ENCODE data around the gene MACROD2.

The MACROD2 gene

DNA sequence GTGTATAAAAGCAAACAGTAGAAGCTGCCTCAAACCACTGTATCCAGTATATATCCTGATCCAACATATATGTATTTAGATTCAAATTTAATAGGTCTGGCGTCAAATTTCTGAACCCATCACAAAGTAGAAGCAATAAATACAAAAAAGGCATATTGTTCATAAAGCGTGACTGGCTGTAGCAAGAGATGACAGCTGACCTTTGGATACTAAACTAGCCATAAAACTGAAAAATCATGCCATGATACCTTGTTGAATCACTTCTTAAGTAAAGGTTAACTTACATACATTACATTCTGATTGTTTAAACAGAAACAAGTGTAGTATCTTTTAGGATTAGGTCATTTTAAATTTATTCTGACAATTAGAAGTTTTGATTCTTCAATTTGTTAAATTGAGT lies 714.1 kb downstream of the MACROD2 start:
- no peak for DNase-seq (ENCODE audit: low read depth in 2 of 2)

DNA sequence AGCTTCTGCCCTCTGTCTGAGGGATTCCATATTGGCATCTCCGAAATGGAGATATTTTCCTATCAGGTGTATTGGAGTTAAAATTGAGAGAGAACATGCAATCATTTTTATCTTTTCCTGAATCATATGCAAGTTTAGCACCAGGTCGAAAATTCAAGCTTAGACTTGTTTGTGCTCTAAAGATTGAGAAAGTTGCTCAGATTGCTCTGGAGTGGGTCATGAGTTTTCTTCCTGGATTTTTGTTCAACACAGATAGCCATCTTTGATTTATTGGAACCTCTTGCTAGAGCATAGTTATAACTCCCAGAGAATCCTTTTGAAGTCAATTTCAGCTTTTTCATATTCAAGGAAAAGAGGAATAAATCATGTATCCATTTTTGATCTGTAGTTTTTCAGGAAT lies 715.6 kb downstream of the MACROD2 start:
- DNase-seq (ENCODE audit: low read depth in 2 of 2), result no peak

DNA sequence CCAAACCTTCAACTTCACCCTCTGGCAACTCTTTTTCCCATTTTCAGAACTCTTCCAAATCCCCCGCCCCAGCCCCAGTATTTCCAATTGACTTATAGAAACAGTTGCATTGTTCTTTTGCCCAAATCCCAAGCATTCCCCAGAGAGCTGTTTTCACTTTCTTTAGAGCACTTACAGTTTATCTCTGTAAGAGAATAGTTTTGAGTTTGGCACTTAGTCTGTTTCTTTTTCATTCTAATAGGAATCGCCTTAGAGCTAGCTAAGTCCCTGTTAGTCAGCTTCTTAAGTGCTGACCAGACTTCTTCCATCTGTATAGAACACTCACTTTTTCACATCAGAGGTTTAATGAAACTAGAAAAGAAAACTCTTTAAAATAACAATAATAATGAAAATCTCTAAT lies 716.3 kb downstream of the MACROD2 start:
- DNase-seq (ENCODE audit: low read depth in 2 of 2), result no peak

DNA sequence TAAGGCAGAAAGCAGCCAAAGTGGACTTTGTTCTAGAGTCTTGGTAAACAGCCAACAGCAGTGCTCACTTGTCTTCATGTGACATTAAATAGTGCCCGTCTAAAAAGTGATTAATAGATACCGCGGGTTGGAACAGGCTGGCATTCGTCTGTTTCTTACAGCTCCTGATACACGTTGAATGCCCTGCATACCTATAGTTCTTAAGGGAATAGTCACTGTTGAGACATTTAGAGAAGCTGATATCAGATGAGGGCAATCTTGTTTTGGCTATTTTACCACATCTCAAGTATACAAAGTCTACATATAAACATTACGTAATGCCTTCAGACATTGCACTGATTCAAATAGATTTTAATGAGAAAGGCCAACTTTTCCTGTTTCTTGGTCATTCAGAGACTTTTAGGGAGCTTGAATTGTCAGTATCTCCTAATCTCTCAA lies 717.0 kb downstream of the MACROD2 start:
- DNase-seq (ENCODE audit: low read depth in 2 of 2), result no peak

DNA sequence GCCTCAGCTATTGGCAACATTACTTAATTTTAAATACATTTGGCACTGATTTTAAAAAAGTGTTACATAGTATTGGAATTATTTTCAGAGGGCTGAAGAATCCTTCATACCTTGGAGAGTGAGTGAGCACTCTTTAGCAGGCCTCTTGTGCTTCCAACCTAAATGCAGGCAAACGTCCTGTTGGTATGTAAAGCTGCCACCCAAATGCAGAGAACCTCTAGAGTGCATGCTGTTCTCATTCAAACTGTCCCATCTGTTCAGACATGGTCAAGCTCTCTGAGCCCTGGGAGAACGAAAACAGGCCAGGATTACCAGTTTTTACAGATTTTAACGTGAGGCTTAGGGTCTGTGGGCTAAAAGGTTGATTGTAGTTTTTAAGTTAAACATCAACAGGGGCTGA lies 720.1 kb downstream of the MACROD2 start:
- no peak for DNase-seq (ENCODE audit: low read depth in 2 of 2)

DNA sequence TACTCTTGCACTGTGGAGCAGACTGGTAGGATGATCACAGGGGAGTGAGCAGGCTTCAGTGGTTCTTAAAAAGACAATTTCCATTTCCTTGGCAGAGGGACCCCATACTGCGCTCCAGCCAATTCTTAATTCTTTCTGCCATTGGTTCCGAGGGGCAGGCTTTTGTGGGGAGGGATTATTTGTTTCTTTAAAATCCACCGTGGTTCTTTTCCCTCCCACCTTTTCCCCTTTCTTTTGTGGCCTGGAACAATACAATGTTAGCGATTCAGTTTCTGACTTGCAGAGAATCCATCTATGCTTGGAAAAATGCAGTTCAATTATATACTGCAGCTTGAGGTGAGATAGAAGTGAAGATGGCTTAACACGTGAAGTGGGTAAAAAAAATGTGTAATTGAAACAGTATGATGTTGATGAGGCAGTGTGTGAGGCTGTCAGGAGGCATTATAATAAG lies 721.1 kb downstream of the MACROD2 start:
- DNase-seq (ENCODE audit: low read depth in 2 of 2), result no peak

DNA sequence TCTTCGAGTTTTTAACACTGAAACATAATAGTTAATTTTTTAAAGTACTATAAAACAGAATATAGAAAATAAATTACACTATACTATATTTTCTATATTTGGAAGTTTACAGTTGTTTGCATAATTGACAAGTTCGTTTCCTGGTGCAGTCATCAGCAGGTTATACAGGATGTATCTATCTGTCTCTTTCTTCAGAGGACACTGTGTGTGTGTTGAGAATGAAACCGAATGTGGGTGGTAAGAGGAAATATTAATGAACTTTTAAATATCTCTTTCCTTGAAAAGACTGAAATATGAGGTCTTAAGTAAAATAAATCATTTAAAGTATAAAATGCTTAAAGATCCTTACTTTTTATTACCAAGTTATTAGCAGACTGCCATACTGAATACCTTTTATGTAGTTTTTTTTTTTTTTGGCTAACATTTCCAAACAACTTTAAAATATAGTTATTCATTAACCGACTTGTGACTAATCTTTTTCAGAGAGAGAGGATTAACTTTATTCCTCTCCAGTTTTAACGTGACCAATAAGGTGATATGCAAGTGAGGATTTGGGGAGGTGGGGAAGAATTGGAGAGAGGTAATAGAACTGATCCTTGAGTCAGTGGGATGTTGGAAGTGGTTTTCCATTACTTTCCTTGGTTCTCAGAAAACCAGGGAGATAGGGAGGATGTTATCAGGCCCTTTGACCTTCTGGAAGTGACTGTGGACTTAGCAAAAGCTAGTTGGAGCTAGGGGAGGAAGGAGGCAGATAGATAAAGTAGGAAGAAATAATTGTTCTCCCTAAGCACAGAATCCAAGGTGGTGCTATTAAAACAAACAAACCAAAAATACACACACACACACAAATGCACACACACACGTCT lies 722.1 kb downstream of the MACROD2 start:
- DNase-seq (ENCODE audit: low read depth in 2 of 2), result no peak

DNA sequence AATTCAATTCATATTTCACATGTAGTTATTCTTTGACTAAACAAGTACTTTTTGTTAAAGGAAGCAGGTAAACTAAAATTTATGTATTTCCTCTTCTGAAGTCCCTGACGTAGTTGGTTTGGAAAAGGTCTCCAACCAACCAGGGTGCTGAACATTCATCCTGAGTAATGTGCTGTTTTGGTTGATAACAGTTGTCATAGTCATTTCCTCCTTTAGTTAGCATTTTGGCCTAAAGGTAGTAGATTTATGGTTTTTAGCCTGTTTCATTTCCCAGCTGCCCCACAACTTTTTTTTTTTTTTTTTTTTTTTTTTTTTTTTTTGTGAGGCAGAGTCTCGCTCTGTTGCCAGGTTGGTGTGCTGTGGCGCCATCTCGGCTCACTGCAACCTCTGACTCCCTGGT lies 724.9 kb downstream of the MACROD2 start:
- no peak for DNase-seq (ENCODE audit: low read depth in 2 of 2)

DNA sequence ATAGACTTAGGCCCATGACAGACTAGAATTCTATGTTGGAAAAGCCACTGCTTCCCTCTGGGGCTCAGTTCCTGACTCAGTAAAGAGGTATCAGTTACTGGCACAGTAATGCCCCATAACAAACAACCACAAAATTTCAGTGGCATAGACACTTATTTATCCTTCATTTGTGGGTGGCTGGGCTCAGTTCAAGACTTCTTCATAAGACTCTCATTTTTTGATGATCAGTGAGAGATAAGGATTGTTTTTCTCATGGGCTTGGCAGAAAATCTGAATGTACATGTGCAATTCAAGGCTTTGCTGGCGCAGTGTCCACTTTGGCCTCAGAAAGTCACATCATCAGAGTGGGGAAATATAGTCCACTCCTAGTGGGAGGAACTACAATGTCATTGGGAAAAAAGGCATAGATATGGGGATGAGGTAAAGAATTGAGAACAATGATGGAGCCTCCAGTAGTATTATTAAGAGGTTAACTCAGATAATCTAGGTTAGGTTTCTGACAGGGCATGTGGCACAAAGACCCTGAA lies 726.7 kb downstream of the MACROD2 start:
- no peak for DNase-seq (ENCODE audit: low read depth in 2 of 2)

DNA sequence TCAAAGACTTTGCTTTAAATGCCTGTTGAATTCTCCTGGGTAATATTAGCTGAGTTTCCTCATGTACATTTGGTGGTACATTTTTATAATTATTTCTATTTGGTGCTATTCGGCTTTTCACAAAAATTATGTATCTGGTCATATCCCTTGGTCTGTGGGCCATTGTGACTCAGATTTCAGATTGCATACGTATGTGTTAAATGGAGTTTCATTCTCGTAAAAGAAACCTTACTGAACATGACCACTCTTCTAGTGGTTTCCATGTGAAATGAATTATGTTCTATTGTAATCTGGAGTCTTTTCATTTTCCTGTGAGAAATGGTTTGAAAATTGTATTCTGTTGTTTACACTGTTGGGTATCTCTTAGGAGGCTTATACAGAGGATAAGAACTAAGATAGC lies 728.3 kb downstream of the MACROD2 start:
- no peak for DNase-seq (ENCODE audit: low read depth in 2 of 2)

DNA sequence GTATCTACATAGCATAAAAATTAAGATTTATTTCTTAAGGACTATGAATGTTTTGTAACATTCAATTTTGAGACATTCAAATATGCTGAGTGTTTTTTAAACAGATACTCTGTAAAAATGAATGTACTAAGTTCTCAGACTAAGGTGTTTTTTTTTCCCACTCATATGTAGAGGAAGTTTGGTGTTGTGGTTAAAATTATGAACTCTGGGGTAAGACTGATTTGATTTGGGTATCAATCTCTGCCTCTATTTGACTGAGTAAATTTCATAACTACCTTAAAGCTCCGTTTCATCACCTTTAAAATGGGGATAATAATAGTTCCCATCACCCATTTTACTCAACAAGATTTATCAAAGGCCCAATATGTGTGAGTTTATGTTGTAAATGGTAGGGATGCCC lies 728.7 kb downstream of the MACROD2 start:
- DNase-seq (ENCODE audit: low read depth in 2 of 2), result no peak

DNA sequence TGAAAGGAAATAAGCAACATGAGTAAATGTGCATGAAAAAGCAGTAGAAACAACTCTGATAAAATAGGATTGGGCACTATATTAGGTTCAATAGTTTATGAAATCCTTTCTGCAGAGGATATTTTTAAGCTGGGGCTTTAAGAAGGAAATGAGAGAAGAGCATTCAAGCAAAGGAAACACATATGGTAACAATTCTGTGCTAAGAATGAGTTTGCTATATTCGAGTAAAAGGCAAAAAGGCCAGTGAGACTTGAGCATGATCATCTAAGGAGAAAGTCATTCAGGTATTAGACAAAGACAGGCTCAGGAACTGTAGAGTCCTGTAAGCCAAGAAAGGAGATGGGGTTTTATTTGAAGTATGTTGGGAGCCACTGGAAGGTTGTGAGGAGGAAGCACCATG lies 729.2 kb downstream of the MACROD2 start:
- DNase-seq (ENCODE audit: low read depth in 2 of 2), result no peak

DNA sequence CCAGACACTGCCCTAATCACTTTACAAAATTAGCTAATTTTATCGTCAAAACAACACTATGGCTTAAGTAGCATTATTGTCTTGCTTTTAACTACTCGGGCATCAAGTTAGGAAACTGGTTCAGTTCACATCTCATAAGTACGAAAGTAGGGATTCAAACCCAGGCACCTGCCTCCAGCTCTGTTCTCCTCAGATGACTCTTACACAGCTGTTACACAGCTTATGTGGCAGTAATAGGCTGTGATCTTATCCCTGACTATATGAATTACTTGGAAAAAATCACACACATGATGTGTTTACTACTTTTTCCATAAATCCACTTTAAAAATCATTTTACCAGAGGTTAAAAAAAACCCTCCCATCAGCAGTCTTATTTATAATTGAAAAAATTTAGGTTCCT lies 731.3 kb downstream of the MACROD2 start:
- no peak for DNase-seq (ENCODE audit: low read depth in 2 of 2)

DNA sequence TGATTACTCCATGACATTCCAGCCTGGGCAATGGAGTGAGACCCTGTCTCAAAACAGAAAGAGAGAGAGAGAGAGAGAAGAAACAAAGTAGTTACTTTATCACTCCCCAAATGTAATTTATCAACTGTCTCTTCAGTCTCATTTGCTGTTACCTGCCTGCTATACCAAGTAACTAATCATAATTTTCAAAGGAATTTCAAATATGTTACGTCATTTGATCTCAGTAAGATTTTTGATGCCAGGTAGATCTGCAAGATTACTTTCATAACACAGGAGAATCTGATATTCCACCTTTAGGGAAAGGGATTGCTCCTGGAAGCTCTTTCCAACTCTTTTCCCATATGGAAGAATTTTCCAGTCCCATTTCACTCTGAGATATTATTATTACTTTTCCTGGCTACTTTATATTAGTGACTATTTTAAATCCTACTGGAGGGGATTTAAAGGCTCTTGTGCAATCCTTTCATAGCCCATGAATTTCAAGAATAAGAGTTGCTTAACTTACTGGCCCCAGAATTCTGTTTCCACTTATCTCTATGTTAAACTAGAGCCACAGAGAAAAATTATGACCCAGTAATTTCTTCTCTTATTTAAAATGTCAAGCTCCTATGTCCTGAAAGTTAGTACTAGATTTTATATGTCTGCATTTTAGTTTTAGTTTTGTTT lies 732.3 kb downstream of the MACROD2 start:
- no peak for DNase-seq (ENCODE audit: low read depth in 2 of 2)

DNA sequence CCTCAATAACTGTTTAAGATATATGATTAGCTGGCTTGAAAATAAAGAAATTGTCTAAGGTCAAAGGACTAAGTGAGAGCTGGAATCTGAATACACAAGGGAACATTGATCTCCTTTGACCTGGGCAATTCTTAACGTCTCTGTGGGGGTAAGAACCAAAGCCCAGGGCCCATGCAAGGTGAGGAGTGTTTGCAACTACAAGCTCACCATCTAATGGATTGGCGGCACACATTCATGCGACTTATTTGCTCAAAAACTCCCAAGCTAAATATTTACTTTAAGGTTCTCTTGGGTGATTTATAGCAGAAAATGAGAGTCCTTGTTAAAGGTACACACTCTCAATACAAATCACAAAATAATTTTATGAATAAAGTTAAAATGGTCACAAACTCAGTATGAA lies 734.1 kb downstream of the MACROD2 start:
- no peak for DNase-seq (ENCODE audit: low read depth in 2 of 2)

DNA sequence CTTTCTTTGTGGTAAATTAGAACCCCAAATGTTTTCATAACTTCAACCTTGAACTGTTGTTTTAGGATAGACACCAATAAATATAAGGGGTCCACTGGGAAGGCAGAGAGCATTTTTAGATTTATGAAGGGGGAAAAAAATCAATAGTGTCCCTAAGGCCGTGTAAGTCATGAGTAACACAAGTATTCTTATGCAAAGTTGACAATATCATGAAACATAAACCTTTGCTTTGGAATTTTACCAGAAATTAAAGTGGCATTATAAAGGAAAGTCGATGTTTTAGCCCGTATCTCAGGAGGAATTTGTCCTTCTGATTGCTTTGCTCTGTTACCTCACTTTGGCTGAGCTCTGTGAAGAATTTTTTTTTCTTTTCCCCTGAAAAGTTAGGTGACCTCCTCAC lies 737.0 kb downstream of the MACROD2 start:
- DNase-seq (ENCODE audit: low read depth in 2 of 2), result no peak

DNA sequence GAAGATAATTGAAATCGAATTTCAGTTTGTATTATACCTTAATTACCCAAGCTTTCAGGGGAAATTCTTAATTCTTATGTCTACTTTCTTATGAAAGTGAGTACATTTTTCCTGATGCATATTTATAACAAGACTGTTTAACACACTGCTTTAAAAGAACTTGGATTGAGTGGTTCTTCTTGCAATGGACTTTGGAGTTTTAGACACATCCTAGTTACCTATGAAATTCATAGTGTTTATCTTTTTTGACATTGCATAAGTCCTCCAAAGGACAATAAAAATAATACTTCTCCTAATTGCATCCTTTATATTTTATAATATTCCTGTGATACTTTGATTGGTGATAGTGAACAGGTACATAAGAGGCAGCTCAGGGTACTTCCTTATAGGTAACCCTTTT lies 737.7 kb downstream of the MACROD2 start:
- DNase-seq (ENCODE audit: low read depth in 2 of 2), result no peak

DNA sequence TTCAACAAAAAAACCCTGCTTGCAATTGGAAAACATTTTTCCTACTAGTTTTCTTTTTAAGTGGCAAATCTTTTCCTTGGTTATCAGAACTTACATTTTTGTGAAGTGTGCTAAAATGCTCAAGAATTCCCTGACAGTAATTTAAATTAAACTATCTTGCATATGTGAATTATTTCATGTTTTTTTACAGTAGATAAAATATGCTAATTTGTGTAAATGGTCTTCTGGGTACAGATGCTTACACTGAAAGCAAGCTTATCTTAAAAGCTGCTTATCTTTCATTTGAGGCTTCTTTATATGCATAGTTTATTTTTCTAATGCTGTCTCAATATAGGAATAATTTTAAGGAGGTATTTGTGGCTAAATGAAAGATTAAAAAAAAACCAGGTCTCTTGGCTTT lies 745.1 kb downstream of the MACROD2 start:
- DNase-seq (ENCODE audit: low read depth in 2 of 2), result no peak

DNA sequence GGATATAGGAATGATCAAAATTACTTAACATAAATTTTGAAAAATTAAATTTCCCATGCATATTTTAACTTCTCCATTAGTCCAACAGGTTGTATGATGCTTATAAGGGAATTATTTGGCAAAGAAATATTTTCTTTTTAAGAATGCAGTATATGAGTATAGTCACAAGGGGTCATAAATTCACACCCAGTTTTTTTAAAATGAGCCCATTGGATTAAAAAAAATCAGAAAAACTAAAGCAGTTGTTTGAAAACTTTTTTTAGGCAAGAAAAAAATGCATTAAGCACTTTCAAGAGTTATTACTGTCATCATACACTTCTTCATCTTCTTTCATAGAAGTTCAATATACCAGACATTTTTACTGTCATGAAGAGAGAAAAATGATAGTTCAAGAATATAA lies 746.3 kb downstream of the MACROD2 start:
- DNase-seq (ENCODE audit: low read depth in 2 of 2), result no peak

DNA sequence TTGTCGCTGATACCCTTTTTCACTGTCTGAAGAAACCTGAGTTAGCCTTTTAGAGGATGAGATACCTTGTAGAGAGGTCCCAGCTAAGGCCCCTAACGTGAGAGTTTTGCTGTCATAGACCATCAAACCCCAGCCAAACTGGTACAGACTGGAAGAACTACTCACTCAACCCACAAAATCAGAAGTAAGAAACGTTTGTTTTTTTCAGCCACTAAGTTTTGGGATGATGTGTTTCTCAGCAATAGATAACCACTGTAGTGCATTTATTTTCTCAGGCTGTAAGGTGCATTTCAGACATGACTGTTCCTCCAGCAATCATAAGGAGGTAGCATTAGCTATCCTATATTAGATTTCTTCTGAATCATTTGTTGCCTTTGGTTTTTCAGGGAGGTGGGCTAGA lies 749.4 kb downstream of the MACROD2 start:
- no peak for DNase-seq (ENCODE audit: low read depth in 2 of 2)

DNA sequence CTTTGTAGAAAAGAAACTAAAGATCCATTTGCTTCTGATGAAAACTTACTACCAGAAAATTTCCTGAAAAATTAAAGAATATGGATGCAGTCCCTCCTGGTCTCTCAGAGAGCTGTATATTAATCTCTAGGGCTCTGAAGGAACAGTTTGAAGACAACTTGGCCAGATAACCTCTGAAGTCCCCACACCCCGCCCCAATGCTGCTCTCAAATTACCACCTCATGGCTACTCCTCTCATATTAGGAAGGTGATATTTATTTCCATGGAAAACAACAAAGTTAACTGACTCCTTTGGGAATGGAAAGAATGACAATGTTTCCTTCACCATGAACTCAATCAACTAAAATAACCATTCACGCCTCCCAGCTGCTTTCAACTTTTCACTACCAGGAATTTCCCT lies 750.5 kb downstream of the MACROD2 start:
- no peak for DNase-seq (ENCODE audit: low read depth in 2 of 2)

DNA sequence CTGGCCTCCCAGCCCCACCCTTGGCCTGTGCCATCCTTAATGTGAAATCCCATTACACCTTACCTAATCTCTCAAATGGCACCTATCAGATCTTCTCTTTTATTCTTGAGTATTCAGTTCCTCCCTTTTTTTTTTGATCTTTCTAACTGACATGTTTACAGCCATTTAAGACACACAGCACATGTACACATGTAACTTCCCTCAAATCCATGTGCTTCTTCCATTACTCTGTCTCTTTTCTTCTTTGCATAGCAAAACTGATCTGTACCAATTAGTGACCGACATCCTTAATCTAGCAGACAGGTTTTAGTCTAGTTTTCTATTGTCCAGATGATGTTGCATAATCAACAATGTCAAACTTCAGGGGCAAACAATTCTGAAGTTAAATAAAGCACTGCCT lies 755.9 kb downstream of the MACROD2 start:
- no peak for DNase-seq (ENCODE audit: low read depth in 2 of 2)

DNA sequence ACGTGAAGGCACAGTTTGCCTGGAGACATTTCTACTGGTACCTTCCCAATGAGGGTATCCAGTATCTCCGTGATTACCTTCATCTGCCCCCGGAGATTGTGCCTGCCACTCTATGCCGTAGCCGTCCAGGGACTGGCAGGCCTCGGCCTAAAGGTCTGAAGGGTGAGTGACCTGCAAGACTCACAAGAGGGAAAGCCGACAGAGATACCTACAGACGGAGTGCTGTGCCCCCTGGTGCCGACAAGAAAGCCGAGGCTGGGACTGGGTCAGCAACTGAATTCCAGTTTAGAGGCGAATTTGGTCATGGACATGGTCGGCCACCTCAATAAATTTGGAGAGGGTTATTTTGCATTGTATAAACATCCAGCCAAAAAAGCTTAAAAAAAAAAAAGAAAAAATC lies 762.4 kb downstream of the MACROD2 start:
- no peak for DNase-seq (ENCODE audit: low read depth in 2 of 2)
